ENCODE data around the gene NUDT21. TPM values are rescaled to one million over a fixed set of nuclear protein-coding genes. Genes with fewer than 3 reads are reported as not detected.

NUDT21 gene
- total and polyA plus RNA-seq, 10 of the 15 experiments (the other 5 are each of a cell fraction or from before 2014, with no cell fraction given), result 70.1 to 229 (median 127) TPM

DNA sequence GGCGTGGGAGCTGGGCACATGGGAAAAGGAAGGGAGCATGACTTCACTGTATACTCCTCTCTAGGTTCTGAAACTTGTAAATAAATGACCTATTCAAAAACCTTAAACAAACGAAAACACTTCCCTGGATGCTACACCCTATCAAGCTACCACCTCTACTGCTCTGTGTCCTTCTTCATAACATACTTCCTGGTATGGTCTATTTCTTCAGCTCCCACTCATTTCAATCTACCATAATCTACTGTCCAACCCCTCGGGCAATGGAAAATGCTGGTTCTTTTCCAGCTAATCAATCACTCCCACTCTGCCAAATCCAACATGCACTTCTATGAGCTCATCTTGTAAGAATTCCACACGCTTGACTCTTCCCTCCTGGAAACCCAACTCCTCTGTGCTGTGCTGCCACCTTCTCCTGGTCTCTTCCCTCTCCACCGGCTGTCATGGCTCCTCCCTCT is 68.2 kb downstream of the NUDT21 start:
- intact Hi-C loops (cut with micrococcal nuclease; ENCODE audit: unreplicated experiment) (no loop called here), in situ Hi-C loops (cut with MboI) (no loop called here)
- BruUV-seq (replicated peaks), result no TSS peak
- no peak overlapping the region for H3K4me3 ChIP-seq
- no peak overlapping the region for H3K27ac ChIP-seq (ENCODE audit: control insufficient read depth, insufficient read depth)
- SMC1A ChIA-PET (ENCODE audit: uncharacterized antibody, unreplicated experiment), result interaction anchor here (0.6 kb wide), 2 partner anchors 8 to 48 kb away, joined by 3 read pairs; no protein-coding TSS in a partner anchor
- no peak overlapping the region for H2AFZ ChIP-seq (ENCODE audit: control insufficient read depth, low read depth, low read length)
- H3K4me1 ChIP-seq (ENCODE audit: control insufficient read depth, insufficient read depth, low read length), result no peaks in the 10 kb centered on the region
- RAD21 ChIA-PET (ENCODE audit: unreplicated experiment), result no interaction called here
- ATAC-seq (no peak), FAIRE-seq (no peak), DNase-seq (ENCODE audit: low read depth, low spot score) (no peak)
- no peaks in the 10 kb centered on the region for H3K27me3 ChIP-seq (replicated peaks in 1 of 2; ENCODE audit: control insufficient read depth in 2 of 2, insufficient read depth in 2 of 2, low read length in 1 of 2)
- H3K79me2 ChIP-seq (ENCODE audit: control insufficient read depth, insufficient read depth, low read length), result no peaks in the 10 kb centered on the region; the same call in 1 of the 2 replicates
- no peak overlapping the region for H3K9ac ChIP-seq (ENCODE audit: control insufficient read depth, insufficient read depth, low read length)
- CTCF ChIA-PET, result interaction anchor here (1.6 kb wide), 1 partner anchor 27 kb away, joined by 3 read pairs; no protein-coding TSS in a partner anchor
- H3K9me3 ChIP-seq (replicated peaks; ENCODE audit: control insufficient read depth, insufficient read depth, low read length), result peaks cover 9% of the 10 kb centered on the region
- no peaks in the 10 kb centered on the region for H4K20me1 ChIP-seq (ENCODE audit: control insufficient read depth, insufficient read depth)
- TF ChIP-seq YBX1 (IDR thresholded peaks at IDR 0.05), result no peak
- no peak for TF ChIP-seq STAT1 (conservative IDR thresholded peaks at IDR 0.05)
- TF ChIP-seq FOS (IDR thresholded peaks at IDR 0.05; ENCODE audit: borderline replicate concordance, extremely low read depth, insufficient read length), result no peak
- TF ChIP-seq NFYB (IDR thresholded peaks at IDR 0.05; ENCODE audit: insufficient read depth, low read depth, low read length), result no peak
- TF ChIP-seq SMARCA5 (IDR thresholded peaks at IDR 0.05), result no peak
- TF ChIP-seq SRF (IDR thresholded peaks at IDR 0.05; ENCODE audit: low read depth in 2 of 2, low read length in 2 of 2), result no peak
- TF ChIP-seq CHD1 (IDR thresholded peaks at IDR 0.05; ENCODE audit: low read depth, low read length), result no peak
- TF ChIP-seq BRCA1 (IDR thresholded peaks at IDR 0.05; ENCODE audit: low read depth, low read length), result no peak
- no peak for TF ChIP-seq RAD21 (IDR thresholded peaks at IDR 0.05; ENCODE audit: insufficient read depth, low read depth, low read length)
- TF ChIP-seq IRF4 (IDR thresholded peaks at IDR 0.05; ENCODE audit: low read depth, low read length), result no peak
- no peak for TF ChIP-seq ESRRA (IDR thresholded peaks at IDR 0.05; ENCODE audit: low read length)
- TF ChIP-seq YY1 (IDR thresholded peaks at IDR 0.05; ENCODE audit: low read depth, low read length), result no peak
- TF ChIP-seq ZNF24 (IDR thresholded peaks at IDR 0.05), result no peak
- TF ChIP-seq NFIC (IDR thresholded peaks at IDR 0.05; ENCODE audit: low read depth, low read length), result no peak
- no peak for TF ChIP-seq POLR2A (IDR thresholded peaks at IDR 0.05; ENCODE audit: low read depth, low read length)
- peaks cover 5 to 41% of the 10 kb centered on the region in 2 experiments for H3K36me3 ChIP-seq (ENCODE audit: control insufficient read depth in 2 of 2, insufficient read depth in 2 of 2, low read length in 1 of 2)
- POLR2A ChIA-PET, result no interaction called here
- 95% methylated on average over 5 of the region's 5 CpGs for WGBS (ENCODE audit: insufficient coverage, insufficient replicate concordance, low lambda C conversion rate, missing lambda C conversion rate)
- no peak overlapping the region for H3K4me2 ChIP-seq (ENCODE audit: control insufficient read depth, insufficient read depth)

Data from GM12878 (cell line).